ENCODE data around the gene CD300LB. TPM values are rescaled to one million over a fixed set of nuclear protein-coding genes. Genes with fewer than 3 reads are reported as not detected.

CD300LB gene
- total and polyA plus RNA-seq, 10 donors = 0.47 to 5.6 (median 2.0) TPM

DNA sequence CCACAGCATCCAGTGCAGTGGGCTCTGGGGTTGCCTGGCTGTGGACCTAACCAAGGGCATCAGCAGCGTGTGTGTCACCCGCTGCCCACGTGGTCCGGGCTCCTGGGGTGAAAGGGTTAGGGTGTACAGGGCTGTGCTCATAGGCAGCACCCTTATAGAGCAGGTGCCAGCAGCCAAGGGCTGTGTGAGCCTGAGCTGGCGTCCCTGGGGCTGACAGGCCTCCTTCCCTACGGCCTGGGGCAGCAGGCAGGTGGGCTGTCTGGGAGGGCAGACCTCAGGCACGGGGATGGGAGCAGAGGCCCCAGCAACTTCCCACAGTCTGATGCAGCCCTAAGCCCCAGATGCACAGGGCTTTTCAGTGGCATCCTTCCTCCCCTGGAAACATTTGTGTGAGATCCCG is 51.0 kb downstream of the CD300LB start:
- no peak for DNase-seq
- 75 to 88% (median 83%) methylated on average over 8 of the region's 8 CpGs for WGBS, 5 donors
- Histone ChIP-seq H3K9me3 (peaks cover 0 to 13% (median 10%) of the 10 kb centered on the region in 8 donors), H3K27ac (peak overlapping the region in 4 of 8 donors; percentile 68 to 95 (median 94)), H3K4me3 (no peak overlapping the region), H3K36me3 (peaks cover 0 to 93% (median 25%) of the 10 kb centered on the region in 6 donors), H3K27me3 (replicated peaks in 1 of 7) (peaks cover 0 to 3% (median 0%) of the 10 kb centered on the region in 7 donors), H3K4me1 (peaks cover 5 to 55% (median 35%) of the 10 kb centered on the region in 6 donors)
- intact Hi-C loops (cut with DNase I; ENCODE audit: low total_unique reads) = no loop called here
- no peak for TF ChIP-seq CTCF (IDR thresholded peaks at IDR 0.05 in 8 of 11, conservative IDR thresholded peaks at IDR 0.05 in 3 of 11)
- TF ChIP-seq POLR2AphosphoS5 (IDR thresholded peaks at IDR 0.05) = peak in 2 of 3 donors; percentile 8 to 60

- Histone ChIP-seq H3K9me3 (peaks cover 0 to 17% (median 13%) of the 10 kb centered on the region in 8 donors), H3K36me3 (peaks cover 0 to 93% (median 26%) of the 10 kb centered on the region in 6 donors), H3K27me3 (replicated peaks in 1 of 7) (no peaks in the 10 kb centered on the region), H3K4me3 (peak overlapping the region in 1 of 8 donors; percentile 38), H3K4me1 (peaks cover 9 to 72% (median 46%) of the 10 kb centered on the region in 6 donors), H3K27ac (peak overlapping the region in 7 of 8 donors; percentile 68 to 95 (median 78))
- 19 to 28% (median 20%) methylated on average over 6 of the region's 6 CpGs for WGBS, 5 donors
- no peak for DNase-seq
- intact Hi-C loops (cut with DNase I; ENCODE audit: low total_unique reads) = no loop called here
- TF ChIP-seq POLR2A (IDR thresholded peaks at IDR 0.05) = no peak
- peak in 2 of 3 donors; percentile 54 to 71 for TF ChIP-seq POLR2AphosphoS5 (IDR thresholded peaks at IDR 0.05)
These were observed 52.7 kb downstream of the CD300LB start for GRCh38 chr17:74478420-74479100.

GRCh38 chr17:74477411-74477810 is 53.9 kb downstream of the CD300LB start:
- Histone ChIP-seq H3K27ac (peak overlapping the region in 7 of 8 donors; percentile 42 to 95 (median 70)), H3K9me3 (peaks cover 0 to 17% (median 13%) of the 10 kb centered on the region in 8 donors), H3K4me1 (peaks cover 9 to 83% (median 50%) of the 10 kb centered on the region in 6 donors), H3K27me3 (replicated peaks in 1 of 7) (peaks cover 0 to 11% (median 0%) of the 10 kb centered on the region in 7 donors), H3K4me3 (no peak overlapping the region), H3K36me3 (peaks cover 0 to 93% (median 25%) of the 10 kb centered on the region in 6 donors)
- no peak for DNase-seq
- intact Hi-C loops (cut with DNase I; ENCODE audit: low total_unique reads) = no loop called here
- WGBS, 5 donors = 73 to 91% (median 83%) methylated on average over 4 of the region's 4 CpGs
- TF ChIP-seq POLR2A (IDR thresholded peaks at IDR 0.05) (no peak), POLR2AphosphoS5 (IDR thresholded peaks at IDR 0.05) (no peak), CTCF (IDR thresholded peaks at IDR 0.05 in 8 of 11, conservative IDR thresholded peaks at IDR 0.05 in 3 of 11) (no peak)

DNA sequence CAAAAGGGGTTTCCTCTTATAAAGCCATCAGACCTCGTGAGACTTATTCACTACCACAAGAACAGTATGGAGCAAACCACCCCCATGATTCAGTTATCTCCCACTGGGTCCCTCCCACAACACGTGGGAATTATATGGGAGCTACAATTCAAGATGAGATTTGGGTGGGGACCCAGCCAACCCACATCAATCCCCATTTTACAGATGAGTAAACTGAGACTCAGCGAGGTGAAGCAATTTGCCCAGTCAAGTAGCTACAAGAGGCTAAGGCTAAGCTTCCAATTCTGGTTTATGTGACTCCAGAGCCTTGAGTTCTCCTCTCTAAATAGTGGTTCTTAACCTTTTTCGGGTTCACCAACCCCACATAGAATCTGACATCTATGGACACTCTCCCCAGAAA is 56.1 kb downstream of the CD300LB start:
- H3K27ac ChIP-seq = peak overlapping the region in 3 of 8 donors; percentile 93 to 95 (median 94)
- TF ChIP-seq CTCF (IDR thresholded peaks at IDR 0.05 in 8 of 11, conservative IDR thresholded peaks at IDR 0.05 in 3 of 11) (no peak), POLR2A (IDR thresholded peaks at IDR 0.05) (no peak), POLR2AphosphoS5 (IDR thresholded peaks at IDR 0.05) (no peak)
- WGBS, 5 donors = 87 to 98% (median 92%) methylated on average over 4 of the region's 4 CpGs
- peaks cover 0 to 11% (median 0%) of the 10 kb centered on the region in 7 donors for H3K27me3 ChIP-seq (replicated peaks in 1 of 7)
- H3K4me3 ChIP-seq = no peak overlapping the region
- H3K36me3 ChIP-seq = peaks cover 0 to 93% (median 15%) of the 10 kb centered on the region in 6 donors
- intact Hi-C loops (cut with DNase I; ENCODE audit: low total_unique reads) = no loop called here
- no peak for DNase-seq
- H3K4me1 ChIP-seq = peaks cover 9 to 99% (median 53%) of the 10 kb centered on the region in 6 donors
- H3K9me3 ChIP-seq = peaks cover 0 to 17% (median 13%) of the 10 kb centered on the region in 8 donors

All from spleen (tissue), 11 donors.